Adrenal gland (tissue), 5 donors: Measurements from ENCODE around the gene GDPD1.

Source experiments
- POLR2A ChIP-seq, 2 donors: fragments of 450-650 bp; IDR thresholded peaks; one replicate each; pipeline ENCODE4 v1.6.1; 2017; ENCODE audit warnings: antibody characterized with exemption in 2 of 2, mild to moderate bottlenecking in 2 of 2, moderate library complexity in 1 of 2
- TF ChIP-seq, protein P1 (sequence below), 6 experiments: fragments of 450-650 bp in 4 of 6; fragments of 200-600 bp in 2 of 6; sonication (generic) in 1 of 6; IDR thresholded peaks; 1 replicate in 5 of 6; 2 replicates in 1 of 6; pipeline versions ENCODE4 v1.5.1 to v1.8.0; 2016 to 2021; ENCODE audit warnings: antibody characterized with exemption in 6 of 6, mild to moderate bottlenecking in 2 of 6, moderate library complexity in 1 of 6
- donor health status: DM: no; HTN: no; CAD: no.

DNA sequence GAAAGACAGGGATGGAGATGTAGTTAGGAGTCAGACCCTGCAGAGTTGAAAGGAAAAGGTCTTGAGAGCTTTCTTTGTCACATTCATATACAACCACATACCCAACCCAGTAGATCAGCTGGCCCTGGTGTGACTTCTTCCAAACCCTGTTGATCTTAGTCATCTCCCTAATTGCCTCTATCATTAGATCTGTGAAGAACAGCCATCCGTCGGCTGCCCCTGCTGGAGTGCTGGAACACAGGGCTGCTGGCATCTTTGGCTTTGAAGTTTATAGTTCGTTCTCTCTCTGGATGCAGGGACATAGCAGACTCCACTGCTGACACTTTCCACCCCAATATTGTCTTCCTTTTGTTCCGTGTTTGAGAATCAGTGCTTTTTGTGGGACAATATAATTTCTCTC, 20.9 kb upstream of the GDPD1 start:
- TF ChIP-seq, protein P1, sequence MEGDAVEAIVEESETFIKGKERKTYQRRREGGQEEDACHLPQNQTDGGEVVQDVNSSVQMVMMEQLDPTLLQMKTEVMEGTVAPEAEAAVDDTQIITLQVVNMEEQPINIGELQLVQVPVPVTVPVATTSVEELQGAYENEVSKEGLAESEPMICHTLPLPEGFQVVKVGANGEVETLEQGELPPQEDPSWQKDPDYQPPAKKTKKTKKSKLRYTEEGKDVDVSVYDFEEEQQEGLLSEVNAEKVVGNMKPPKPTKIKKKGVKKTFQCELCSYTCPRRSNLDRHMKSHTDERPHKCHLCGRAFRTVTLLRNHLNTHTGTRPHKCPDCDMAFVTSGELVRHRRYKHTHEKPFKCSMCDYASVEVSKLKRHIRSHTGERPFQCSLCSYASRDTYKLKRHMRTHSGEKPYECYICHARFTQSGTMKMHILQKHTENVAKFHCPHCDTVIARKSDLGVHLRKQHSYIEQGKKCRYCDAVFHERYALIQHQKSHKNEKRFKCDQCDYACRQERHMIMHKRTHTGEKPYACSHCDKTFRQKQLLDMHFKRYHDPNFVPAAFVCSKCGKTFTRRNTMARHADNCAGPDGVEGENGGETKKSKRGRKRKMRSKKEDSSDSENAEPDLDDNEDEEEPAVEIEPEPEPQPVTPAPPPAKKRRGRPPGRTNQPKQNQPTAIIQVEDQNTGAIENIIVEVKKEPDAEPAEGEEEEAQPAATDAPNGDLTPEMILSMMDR (IDR thresholded peaks at IDR 0.05): no peak
- no peak for TF ChIP-seq POLR2A (IDR thresholded peaks at IDR 0.05)
